Measurements from ENCODE around the gene ATP8B3. TPM values are rescaled to one million over a fixed set of nuclear protein-coding genes. Genes with fewer than 3 reads are reported as not detected.
A peak's percentile ranks its signal among the peaks of the same experiment; 100 is the strongest.

The ATP8B3 gene
- total and polyA plus RNA-seq, 2 of the 13 experiments (the other 11 are each of a cell fraction or from before 2014, with no cell fraction given), result 2.6 to 5.9 TPM

DNA sequence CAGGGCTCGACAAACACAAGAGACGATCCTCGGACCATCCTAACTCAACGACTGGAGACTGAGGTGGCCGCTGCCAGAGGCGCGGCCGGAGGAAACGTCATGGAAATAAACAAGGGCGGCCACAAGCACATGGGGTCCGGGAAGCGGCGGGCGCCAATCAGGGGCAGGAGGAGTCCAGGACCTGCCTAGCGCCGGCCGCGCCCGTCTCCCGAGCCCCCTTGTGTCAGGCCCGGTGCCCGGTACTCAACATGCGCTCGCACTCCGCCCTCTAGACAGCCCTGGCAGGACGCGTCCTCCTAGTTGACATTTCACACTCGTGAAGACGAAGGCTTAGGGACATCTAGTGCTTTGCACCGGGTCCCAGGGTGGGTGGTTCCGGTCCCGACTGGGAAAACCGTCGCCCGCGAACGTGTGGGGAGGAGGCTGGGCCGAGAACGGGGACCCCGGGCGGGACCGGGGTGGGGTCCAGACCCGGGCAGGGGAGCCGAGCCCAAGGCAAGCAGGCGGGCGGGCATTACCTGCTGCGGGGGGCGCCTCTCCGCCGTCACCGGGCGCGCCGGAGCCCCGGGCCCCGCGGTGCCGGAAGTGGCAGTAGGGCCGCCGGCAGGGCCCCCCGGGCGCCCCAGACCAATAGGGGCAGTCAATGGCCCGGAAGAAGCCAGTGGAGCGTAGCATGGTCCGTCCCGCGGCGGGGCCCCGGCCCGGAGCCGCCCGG lies 35.8 kb upstream of the ATP8B3 start (continued):
- TF ChIP-seq, protein P1, sequence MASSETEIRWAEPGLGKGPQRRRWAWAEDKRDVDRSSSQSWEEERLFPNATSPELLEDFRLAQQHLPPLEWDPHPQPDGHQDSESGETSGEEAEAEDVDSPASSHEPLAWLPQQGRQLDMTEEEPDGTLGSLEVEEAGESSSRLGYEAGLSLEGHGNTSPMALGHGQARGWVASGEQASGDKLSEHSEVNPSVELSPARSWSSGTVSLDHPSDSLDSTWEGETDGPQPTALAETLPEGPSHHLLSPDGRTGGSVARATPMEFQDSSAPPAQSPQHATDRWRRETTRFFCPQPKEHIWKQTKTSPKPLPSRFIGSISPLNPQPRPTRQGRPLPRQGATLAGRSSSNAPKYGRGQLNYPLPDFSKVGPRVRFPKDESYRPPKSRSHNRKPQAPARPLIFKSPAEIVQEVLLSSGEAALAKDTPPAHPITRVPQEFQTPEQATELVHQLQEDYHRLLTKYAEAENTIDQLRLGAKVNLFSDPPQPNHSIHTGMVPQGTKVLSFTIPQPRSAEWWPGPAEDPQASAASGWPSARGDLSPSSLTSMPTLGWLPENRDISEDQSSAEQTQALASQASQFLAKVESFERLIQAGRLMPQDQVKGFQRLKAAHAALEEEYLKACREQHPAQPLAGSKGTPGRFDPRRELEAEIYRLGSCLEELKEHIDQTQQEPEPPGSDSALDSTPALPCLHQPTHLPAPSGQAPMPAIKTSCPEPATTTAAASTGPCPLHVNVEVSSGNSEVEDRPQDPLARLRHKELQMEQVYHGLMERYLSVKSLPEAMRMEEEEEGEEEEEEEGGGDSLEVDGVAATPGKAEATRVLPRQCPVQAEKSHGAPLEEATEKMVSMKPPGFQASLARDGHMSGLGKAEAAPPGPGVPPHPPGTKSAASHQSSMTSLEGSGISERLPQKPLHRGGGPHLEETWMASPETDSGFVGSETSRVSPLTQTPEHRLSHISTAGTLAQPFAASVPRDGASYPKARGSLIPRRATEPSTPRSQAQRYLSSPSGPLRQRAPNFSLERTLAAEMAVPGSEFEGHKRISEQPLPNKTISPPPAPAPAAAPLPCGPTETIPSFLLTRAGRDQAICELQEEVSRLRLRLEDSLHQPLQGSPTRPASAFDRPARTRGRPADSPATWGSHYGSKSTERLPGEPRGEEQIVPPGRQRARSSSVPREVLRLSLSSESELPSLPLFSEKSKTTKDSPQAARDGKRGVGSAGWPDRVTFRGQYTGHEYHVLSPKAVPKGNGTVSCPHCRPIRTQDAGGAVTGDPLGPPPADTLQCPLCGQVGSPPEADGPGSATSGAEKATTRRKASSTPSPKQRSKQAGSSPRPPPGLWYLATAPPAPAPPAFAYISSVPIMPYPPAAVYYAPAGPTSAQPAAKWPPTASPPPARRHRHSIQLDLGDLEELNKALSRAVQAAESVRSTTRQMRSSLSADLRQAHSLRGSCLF (CRISPR knock-in tag; IDR thresholded peaks at IDR 0.05; ENCODE audit: borderline replicate concordance), result no peak
- no peak for TF ChIP-seq ZNF572 (CRISPR knock-in tag; IDR thresholded peaks at IDR 0.05)
- no peak for TF ChIP-seq ZNF30 (CRISPR knock-in tag; IDR thresholded peaks at IDR 0.05)
- TF ChIP-seq ZNF781 (CRISPR knock-in tag; IDR thresholded peaks at IDR 0.05; ENCODE audit: borderline replicate concordance, not compliant biosample characterization), result no peak
- TF ChIP-seq ZNF775 (CRISPR knock-in tag; IDR thresholded peaks at IDR 0.05; ENCODE audit: borderline replicate concordance), result no peak
- 0 out of 2 replicates have a peak, but pooled peaks have one; percentile 40 for TF ChIP-seq HIVEP1 (CRISPR knock-in tag; IDR thresholded peaks at IDR 0.05)
- TF ChIP-seq ZFX (CRISPR knock-in tag; IDR thresholded peaks at IDR 0.05; ENCODE audit: low read depth), result peak; percentile 12; the same call in 1 of the 2 replicates
- no peak for TF ChIP-seq IRF2 (CRISPR knock-in tag; IDR thresholded peaks at IDR 0.05)
- no peak for TF ChIP-seq CEBPB (IDR thresholded peaks at IDR 0.05; ENCODE audit: borderline replicate concordance, low read depth, low read length)
- TF ChIP-seq ZNF782 (CRISPR knock-in tag; IDR thresholded peaks at IDR 0.05; ENCODE audit: borderline replicate concordance), result no peak; the same call in 1 of the 2 replicates
- TF ChIP-seq ZIK1 (CRISPR knock-in tag; IDR thresholded peaks at IDR 0.05; ENCODE audit: borderline replicate concordance, low read depth), result no peak
- no peak for TF ChIP-seq ZFP1 (CRISPR knock-in tag; IDR thresholded peaks at IDR 0.05)
- TF ChIP-seq NR3C1 (CRISPR knock-in tag; IDR thresholded peaks at IDR 0.05), result no peak
- TF ChIP-seq ZNF761 (CRISPR knock-in tag; conservative IDR thresholded peaks at IDR 0.05), result no peak
- TF ChIP-seq, protein P2, sequence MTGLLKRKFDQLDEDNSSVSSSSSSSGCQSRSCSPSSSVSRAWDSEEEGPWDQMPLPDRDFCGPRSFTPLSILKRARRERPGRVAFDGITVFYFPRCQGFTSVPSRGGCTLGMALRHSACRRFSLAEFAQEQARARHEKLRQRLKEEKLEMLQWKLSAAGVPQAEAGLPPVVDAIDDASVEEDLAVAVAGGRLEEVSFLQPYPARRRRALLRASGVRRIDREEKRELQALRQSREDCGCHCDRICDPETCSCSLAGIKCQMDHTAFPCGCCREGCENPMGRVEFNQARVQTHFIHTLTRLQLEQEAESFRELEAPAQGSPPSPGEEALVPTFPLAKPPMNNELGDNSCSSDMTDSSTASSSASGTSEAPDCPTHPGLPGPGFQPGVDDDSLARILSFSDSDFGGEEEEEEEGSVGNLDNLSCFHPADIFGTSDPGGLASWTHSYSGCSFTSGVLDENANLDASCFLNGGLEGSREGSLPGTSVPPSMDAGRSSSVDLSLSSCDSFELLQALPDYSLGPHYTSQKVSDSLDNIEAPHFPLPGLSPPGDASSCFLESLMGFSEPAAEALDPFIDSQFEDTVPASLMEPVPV (CRISPR knock-in tag; IDR thresholded peaks at IDR 0.05), result 0 out of 2 replicates have a peak, but pooled peaks have one; percentile 18
- no peak; the same call in 1 of the 2 replicates for TF ChIP-seq ZNF850 (CRISPR knock-in tag; conservative IDR thresholded peaks at IDR 0.05)
- TF ChIP-seq ZNF567 (CRISPR knock-in tag; IDR thresholded peaks at IDR 0.05; ENCODE audit: borderline replicate concordance), result no peak
- TF ChIP-seq MAZ (IDR thresholded peaks at IDR 0.05; ENCODE audit: borderline replicate concordance, low read depth, low read length), result no peak
- no peak for TF ChIP-seq MAZ (CRISPR knock-in tag; IDR thresholded peaks at IDR 0.05; ENCODE audit: low read depth)
- no peak for TF ChIP-seq ZC3H4 (CRISPR knock-in tag; IDR thresholded peaks at IDR 0.05; ENCODE audit: borderline replicate concordance)
- TF ChIP-seq KDM5B (CRISPR knock-in tag; IDR thresholded peaks at IDR 0.05; ENCODE audit: borderline replicate concordance), result peak; percentile 0; the same call in 1 of the 2 replicates
- peak; percentile 29; the same call in 1 of the 2 replicates for TF ChIP-seq PHF20 (CRISPR knock-in tag; IDR thresholded peaks at IDR 0.05)
- TF ChIP-seq ZNF878 (CRISPR knock-in tag; IDR thresholded peaks at IDR 0.05), result no peak
- TF ChIP-seq SMARCC2 (IDR thresholded peaks at IDR 0.05), result no peak
- no peak for TF ChIP-seq ZNF274 (CRISPR knock-in tag; IDR thresholded peaks at IDR 0.05)
